NOMO-1 treated with dmso at 0.1 percent for 144 hours (cell line): ENCODE data around the gene HOXC9.

Source experiments
- DNase-seq: peaks from one replicate; lab custom pipeline; 2025; ENCODE audit not compliant: unreplicated experiment; lab: John Stamatoyannopoulos, UW

Gene HOXC9

DNA sequence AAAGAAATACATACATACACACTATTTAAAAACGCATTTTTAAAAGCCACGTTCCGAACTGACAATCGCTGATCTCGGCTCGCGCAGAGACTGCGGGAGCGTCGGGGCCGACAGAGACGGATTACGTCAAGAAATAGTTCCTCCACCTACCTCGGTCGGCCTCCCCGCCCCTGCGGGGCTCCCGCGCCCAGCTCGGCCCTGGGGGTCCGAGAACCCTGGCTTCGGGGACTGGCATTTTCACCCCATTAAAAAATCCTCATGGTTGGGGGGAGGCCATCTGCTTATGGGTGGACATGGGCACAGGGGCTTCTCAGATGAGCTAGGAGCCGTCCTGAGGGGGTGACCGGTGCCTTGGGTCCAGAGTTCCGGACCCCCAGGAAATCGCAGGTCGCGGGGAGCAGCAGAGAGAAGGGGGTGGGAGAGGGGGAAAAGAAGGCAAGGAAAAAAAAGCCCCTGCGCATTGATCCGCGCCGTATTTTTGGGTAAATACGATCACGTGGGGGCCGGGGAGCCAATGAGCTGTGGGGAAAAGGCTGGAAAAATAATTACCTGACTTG, 324 bp upstream of the HOXC9 start:
- no peak for DNase-seq

DNA sequence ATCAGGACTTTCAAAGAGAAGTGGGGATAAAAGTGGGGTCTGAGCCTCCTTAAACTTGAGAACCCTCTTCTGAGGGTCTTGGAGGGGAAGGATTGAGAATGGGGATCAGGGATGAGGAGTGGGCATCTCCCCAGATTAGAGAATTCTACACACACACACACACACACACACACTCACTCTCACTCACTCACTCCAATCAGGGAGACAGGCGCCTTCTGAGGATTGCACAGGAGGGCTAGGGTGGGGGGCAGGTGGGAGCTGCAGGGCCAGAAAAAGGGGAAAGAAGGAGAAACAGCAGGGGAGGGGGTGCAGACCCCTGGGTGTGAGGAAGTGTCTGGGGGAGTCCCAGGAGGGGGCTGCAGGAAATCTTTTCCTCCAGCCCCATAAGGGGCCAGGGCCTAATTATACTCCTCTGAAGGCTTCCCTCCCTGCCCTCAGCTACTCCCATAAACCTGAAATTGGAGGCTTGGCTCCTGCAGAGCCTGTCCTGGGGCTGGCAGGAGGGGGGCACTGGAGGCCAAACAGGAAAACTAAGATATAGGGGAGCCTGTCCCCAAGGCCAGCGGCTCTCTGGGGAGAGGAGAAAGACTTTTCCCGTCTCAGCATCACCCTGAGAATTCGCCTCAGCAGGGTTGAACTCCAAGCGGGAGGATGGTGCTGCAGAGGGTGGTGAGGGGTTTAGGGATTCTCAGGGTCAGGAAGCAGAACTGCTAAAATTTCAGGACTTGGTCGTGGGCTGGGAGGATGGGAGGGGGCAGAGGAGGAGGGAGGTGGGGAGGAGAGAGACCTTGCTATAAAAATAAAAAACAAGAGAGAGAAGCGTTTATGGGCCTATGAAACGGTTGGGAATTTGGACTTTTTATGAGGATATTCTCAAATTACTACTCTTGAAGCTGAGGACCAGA, 1.6 kb downstream of the HOXC9 start:
- no peak for DNase-seq

DNA sequence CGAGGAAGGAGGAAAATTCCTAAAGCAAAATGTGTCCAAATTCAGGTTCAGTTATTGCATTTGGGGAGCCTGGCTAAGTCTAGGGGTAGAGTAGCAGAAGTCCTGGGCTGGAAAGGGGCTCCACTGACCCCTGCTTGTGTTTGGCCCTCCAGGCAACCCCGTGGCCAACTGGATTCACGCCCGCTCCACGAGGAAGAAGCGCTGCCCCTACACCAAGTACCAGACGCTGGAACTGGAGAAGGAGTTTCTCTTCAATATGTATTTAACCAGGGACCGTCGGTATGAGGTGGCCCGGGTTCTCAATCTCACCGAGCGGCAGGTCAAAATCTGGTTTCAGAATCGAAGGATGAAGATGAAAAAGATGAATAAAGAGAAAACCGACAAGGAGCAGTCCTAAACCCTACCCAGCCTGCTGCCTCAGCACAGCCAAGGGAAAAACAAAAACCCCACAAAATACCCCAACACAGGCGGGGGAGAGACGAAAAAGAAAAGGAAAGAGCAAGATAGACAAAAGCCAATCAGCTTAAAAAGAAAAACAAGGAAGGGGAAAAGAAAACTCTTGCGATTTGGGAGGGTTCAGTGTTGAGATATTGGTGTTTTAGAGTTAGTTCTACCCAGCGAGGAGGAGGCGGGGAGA, 2.4 kb downstream of the HOXC9 start:
- no peak for DNase-seq

DNA sequence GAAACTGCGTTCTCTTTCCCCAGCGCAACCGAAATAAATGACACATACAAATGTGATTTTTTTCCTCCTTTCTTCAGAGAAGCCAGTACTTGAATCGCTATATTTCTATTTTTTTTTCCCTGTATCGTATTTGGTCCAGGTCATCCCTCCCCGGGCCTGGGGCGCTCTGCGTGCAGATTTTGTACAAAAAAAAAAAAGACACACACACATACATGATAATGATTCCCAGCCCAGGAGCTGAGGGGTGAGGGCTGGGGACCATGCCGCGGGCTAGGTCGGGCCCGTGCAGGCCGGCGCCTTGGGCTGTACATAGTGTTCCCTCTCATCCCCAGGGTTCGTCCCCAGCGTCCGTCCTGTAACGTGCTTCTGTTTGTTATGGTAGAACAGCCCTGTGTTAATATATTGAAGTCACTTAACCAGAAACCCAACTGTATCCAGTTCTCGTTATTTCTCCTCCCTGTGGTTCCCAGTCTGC, 3.0 kb downstream of the HOXC9 start:
- DNase-seq = no peak

DNA sequence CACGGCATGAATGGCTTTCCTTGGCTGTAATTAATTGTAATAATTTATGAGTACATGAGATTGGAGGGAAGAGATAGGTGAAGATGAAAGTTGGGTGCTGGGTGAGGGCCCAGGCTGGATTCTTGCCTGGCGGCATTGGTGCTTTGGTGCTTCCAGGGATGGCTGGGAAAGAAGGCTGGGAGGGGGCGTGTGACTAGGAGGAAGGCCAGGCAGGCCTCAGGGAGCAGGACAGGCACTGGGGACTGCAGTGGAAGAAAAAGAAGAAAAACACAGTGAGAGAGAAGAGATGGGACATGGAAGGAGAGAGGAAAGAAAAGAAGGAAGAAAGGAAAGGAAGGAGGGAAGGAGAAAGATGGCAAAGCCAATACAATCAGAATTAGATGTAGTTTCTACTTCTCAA, 3.7 kb downstream of the HOXC9 start:
- no peak for DNase-seq

DNA sequence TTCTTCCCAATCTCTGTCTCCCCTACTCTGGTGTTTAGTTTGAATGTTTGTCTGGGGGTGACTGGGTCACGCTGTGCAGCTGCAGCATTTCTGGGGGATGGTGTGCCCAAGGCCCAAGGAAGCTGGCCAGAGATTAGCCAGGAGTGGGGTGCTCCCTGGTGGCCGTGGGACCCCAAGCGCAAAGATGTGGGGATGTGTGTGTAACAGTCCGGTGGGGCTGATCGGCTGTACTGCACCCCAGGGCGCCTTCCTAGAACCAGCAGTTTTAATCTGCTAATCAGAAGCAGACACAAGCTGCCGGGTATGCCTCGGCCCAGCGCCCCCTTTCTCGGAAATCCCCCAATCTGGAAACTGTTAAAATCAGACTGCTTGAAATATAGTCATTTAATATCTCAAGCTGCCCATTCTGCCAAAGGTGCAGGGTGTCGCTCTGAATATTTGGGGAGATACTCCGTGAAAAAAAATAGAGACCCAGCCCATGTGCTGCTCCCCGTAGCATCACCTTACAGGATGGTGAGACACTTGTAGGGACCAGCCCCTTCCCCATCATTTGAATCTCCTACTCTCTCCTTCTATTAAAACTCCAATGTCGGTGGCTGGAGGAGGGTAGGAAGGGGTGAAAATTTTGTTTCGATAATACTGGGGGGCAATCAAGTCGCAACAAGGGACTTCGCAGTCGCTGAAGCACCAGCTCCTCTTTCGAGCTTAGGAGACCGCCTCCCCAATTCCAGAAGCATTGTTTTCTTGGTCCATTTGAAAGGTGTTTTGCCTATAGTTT, 4.3 kb downstream of the HOXC9 start:
- no peak for DNase-seq

DNA sequence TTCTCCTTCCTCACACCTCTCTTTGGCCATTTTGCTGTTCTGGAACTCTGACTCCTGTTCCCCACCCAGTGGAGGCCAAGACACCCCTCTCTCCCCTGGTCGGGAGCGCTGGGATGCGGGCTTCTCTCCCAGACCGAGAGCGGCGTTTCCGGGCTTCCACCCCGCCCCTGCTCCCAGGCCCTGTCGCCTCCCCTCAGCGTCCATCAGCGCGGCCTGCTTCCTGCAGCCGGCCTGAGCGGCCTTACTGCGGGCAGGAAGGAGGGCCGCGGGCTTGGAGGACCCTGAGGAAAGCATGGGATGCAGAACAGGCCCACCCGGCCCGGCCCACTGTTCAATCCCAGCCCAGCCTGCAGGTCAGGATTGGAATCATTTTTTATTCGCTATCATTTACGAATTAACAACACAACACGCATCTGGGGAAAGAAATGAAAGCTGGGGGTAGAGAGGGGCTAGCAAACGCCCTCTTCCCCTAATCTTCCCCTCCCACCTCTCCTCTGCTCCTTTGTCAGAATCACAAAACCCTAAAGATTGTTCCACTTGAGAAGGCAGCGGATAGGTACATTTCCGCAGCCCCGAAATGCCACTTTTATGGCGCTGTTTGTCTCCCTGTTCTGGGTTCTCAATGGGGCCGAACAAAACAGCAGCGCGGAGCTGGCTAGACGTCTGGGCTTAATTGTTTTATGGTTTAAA, 5.0 kb downstream of the HOXC9 start:
- no peak for DNase-seq

DNA sequence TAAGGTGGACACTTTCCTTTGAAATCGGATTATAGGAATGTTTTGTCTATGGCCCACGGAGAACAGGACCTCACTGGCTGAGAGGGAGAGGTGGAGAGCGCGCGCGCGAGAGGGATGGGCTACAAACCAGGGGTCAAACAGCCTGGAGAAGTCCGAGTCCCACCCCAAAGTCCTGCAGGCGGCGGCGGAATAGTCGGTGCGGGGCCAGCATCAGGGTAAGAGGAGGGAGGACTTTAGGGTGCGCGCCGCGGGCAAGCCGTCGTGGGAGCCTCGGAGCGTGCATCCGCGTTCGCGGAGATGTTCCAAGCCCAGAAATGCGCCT, 5.5 kb downstream of the HOXC9 start:
- no peak for DNase-seq

DNA sequence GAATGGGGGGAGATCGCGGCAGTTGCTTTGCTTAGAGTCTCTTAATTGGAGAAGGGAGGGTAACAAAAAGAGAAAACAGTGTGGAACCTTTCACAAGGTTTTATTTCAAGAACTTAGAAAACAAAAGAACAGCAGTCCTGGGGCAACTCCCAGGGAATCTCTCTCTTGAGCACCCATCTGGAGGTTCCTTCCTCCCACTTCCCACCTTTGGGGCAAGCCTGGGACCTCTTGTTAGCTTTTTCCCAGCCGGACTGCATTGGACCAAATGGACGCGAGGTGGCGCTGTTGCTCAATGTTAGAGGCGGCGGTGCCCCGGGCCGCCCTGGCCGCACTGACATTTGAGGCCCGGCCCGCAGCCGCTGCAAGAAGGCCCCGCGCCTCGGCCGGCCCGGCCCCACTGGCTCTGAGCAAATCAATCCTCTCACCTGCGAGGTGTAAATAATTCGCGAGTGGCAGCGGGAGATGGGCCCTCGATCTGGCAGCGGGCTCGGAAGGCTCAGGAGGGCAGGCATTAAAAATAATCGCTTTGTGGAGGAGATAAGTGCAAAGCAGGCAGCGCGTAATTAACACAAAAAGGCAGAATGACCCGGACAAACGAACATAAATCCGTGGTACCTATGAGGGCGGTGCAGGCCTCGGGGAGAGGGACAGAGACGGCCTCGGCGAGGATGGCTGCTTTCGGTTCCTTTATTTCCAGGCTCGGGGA, 6.0 kb downstream of the HOXC9 start:
- peak; percentile 30 for DNase-seq

DNA sequence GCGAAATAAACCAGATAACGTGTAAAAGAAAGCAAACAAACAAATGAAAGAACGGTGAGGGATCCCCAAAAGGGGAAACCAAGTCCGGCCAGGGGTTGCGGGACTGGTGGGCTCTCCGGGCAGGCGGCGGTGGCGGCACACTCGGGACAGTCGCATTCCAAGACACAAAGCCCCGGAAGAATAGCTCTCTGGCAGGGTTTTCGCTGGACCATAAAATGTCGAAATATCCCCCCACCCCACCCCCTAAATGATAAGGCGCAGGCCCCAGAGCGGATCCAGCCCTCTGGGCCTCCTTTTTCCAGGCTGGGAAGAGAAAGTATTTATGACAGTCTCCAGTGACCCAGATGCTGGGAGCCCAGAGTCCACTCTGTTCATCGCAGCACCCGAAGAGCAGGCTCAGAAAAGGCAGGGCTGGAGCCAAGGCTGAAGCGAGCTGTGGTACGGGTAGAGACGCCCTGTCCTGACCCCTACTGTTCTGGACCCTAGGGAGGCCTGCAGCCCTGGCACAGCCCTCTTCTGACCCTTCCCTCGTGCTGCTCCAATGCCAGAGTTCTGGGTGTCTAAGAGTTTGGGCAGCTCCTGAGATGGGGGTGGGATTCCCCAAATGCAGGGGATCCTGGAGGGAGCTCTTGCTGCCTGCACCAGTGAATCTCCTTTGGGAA, 6.7 kb downstream of the HOXC9 start:
- DNase-seq = no peak

DNA sequence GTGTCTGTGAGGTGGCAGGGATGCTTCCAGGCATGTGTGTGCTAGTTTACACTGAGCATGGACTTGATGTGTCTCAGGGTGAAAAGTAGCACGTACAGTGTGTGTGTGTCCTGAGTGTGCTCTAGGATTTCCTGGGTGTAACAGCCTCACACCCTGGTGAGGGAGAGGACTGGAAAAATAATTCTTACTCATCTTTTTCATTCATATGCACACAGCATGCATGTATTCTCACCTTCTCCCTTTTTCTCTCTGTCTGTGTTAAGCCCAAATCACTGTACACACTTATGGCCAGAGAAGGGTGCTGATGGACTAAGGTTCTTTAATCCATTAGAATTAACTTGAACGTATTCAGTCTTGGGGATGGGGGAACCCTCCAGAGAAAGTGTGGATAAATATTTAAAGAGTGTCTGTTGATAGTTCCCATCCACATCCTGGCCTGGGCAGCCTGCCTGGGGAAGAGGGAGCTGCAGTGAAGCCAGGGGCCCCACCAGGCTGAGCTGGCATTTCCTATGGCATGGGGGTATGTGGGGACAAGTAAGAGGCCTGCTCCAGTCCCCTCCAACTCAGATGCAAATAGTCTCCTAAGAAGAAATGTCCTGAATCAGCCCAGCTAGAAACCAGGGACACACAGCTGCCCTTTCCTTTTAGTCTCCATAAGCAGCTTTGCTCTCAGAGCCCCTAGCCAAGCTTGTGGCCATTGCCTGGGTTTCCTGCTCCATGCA, 7.7 kb downstream of the HOXC9 start:
- DNase-seq = no peak

DNA sequence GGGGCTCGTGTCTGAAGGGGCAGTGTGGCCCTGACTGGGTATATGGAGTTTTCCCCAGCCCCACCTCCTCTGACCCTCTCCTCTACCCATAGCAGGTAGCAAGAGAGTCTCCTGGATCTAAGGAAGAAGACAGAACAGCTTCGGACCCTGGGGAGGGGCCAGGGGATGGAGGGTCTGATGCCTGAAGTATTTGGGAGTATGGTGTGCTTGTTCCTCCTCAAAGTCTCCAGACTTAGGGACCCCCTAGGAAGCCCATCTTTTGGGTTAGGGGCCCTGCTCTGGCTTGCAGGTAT, 8.2 kb downstream of the HOXC9 start:
- DNase-seq = no peak

DNA sequence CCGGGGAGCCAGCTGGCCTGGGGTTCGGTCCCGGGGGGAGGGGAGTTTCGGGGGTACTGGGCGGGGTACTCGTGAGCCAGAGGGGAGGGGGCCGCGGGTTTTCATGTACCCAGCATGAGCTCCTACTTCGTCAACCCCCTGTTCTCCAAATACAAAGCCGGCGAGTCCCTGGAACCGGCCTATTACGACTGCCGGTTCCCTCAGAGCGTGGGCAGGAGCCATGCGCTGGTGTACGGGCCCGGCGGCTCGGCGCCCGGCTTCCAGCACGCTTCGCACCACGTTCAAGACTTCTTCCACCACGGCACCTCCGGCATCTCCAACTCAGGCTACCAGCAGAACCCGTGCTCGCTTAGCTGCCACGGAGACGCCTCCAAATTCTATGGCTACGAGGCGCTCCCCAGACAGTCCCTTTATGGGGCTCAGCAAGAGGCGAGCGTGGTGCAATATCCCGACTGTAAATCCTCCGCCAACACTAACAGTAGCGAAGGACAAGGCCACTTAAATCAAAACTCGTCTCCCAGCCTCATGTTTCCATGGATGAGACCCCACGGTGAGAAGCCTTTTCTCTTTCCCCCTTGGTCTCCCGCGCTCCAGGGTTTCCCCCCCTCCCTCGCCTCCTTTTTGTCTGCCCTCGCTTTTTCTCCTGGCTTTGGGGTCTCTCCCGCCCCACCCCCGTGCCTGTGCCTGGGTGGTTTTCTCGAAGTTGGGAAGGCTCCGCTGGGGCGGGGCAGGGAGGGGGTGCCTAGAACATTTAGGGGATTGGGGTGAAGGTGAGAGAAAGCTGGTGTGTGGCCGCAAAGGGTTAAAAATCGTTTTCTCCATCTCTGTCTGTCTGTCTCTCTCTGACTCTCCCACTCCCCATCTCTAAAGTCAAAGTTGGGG, 9.5 kb downstream of the HOXC9 start:
- DNase-seq = no peak

DNA sequence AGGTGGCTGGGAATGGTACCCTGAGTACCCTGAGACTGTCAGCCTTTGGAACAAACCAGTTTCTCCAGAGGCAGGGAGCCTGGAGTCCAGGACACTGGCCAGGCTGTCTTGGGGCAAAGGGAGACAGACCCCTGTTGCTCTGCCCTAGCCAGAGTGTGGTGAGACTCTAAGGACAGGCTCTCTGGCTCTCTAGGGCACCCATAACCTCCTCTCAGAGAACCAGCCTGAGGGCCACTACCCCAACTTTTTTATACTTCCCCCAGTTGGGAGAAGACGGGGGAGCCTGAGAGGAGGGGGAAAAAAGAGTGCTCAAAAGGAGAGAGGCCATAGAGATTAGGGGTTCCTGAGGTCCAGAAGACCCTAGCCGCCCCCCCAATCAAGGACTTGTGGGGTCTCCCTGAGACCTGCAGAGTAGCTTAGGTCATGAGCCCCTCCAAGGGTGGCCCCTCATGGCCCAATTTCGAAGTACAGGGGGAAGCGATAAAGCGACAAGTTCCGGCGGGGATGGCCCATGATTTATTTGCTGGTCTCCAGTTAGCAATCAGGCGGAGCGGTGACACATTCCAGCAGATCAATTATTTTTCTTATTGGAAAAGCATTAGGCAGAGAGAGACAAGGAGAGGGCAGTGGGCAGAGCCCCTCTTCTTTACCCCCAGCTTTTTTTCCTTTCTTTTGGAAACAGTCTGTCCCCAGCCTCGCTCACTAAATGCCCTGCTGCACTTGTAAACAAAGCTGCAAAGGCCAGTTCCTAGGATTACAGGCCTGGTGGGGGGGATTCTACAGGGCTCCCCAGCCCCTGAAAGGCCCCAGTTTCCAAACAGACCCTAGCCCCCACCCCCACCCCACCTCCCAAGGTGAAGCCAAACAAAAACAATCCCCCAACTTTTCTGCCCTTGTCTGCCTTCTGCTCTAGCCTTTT, 10.4 kb downstream of the HOXC9 start:
- no peak for DNase-seq

DNA sequence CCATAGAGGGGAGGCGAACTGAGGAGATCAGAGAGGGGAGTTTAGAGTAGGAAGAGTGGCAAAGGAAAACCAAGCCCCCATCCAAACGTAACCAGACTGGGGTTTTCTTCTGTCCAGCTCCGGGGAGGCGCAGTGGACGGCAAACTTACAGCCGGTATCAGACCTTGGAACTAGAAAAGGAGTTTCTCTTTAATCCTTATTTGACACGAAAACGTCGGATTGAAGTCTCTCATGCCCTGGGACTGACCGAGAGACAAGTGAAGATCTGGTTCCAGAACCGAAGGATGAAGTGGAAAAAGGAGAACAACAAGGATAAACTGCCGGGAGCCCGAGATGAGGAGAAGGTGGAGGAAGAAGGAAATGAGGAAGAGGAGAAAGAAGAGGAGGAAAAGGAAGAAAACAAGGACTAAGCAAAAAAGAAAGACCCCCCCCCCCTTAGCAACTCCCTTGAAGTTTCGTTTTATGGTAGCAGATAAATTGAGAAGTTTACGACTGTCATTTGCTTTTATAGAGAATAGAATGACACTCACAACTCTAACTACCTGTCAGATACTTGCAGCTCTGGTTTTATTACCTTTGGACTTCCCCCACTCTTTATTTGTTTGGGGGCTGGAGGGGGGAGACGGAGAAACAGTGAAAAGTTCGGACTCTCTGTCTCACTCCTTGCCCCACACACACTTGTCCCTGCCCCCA, 11.2 kb downstream of the HOXC9 start:
- DNase-seq = no peak

DNA sequence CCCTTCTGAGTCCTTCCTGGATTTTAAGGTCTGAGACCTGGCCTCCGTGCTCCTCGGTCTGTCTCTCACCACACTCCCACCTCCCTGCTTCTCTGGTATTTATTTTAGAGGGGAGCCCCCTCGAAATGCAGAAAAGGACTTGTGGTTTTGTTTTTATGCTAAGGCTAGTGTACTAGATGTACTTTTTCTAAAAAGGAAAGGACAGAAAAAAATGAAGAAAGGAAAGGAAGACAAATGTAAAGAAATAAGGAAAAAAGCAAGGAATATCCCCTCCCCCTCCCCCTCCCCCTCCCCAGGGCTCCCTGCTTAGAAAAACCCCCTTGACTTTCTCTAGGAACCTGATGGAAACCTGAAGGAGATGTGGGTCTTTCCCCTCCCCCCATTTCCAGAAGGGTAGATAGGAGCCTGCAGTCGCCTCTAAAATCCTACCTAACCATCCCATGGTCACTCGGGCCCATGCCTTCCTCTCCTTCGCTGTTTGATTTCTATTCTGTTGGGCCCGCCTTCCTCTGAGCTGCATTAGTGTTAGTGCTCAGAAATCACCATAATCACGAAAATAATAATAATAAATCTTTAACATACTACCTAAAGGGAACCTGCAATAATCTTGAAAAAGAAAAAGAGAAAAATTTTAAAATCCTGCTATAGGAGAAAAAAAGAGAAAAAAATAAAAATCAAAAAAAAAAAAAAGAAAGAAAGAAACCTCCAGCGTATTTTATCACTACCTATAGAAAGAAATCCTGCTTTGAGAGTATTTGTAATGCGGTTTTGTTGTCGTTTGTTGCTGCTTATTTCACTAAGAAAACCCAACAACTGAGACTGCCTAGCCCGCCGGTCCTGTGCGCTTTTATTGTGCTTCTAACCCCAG, 11.9 kb downstream of the HOXC9 start:
- no peak for DNase-seq
